ENCODE data around the gene ATP11B. TPM values are rescaled to one million over a fixed set of nuclear protein-coding genes. Genes with fewer than 3 reads are reported as not detected.

ATP11B gene
- total and polyA plus RNA-seq, 9 of the 15 experiments (the other 6 are each of a cell fraction or from before 2014, with no cell fraction given): 11.9 to 68.7 (median 41.8) TPM

- Histone ChIP-seq H3K4me2 (ENCODE audit: insufficient read depth, low read length) (no peak overlapping the region), H3K4me1 (replicated peaks in 1 of 2; ENCODE audit: control insufficient read depth in 2 of 2, insufficient read depth in 2 of 2, low read length in 2 of 2) (peaks cover 9 to 33% of the 10 kb centered on the region in 2 experiments), H3K27me3 (ENCODE audit: control insufficient read depth in 2 of 2, insufficient read depth in 2 of 2, low read length in 2 of 2) (no peaks in the 10 kb centered on the region), H3K9me3 (replicated peaks; ENCODE audit: control insufficient read depth, insufficient read depth, low read depth, low read length) (no peaks in the 10 kb centered on the region), H3K27ac (ENCODE audit: extremely low read depth, low read depth, low read length) (no peak overlapping the region), H4K20me1 (replicated peaks; ENCODE audit: control insufficient read depth, insufficient read depth, low read length) (0 out of 2 replicates have a peak, but pooled peaks cover 3% of the 10 kb centered on the region), H3K4me3 (no peak overlapping the region), H3K9ac (ENCODE audit: insufficient read depth in 1 of 2, low read depth in 2 of 2, low read length in 2 of 2) (no peak overlapping the region), H3K36me3 (ENCODE audit: control insufficient read depth, insufficient read depth, low read length) (peaks cover 23% of the 10 kb centered on the region), H2AFZ (ENCODE audit: low read depth, low read length) (no peak overlapping the region), H3K79me2 (ENCODE audit: control insufficient read depth, insufficient read depth, low read length) (peaks cover 84% of the 10 kb centered on the region), H3K9me1 (ENCODE audit: control insufficient read depth, insufficient read depth, low read length) (peaks cover 5% of the 10 kb centered on the region)
- WGBS (ENCODE audit: insufficient coverage, low coverage, missing lambda C conversion rate): 70% methylated on average over 6 of the region's 6 CpGs
- ChIA-PET CTCF (ENCODE audit: low intra/inter-chr PET ratio) (no interaction called here), POLR2A (no interaction called here)
- DNase-seq (ENCODE audit: extremely low read depth in 1 of 4, low spot score in 3 of 4) (no peak), ATAC-seq (no peak), FAIRE-seq (no peak)
- TF ChIP-seq, protein P1, sequence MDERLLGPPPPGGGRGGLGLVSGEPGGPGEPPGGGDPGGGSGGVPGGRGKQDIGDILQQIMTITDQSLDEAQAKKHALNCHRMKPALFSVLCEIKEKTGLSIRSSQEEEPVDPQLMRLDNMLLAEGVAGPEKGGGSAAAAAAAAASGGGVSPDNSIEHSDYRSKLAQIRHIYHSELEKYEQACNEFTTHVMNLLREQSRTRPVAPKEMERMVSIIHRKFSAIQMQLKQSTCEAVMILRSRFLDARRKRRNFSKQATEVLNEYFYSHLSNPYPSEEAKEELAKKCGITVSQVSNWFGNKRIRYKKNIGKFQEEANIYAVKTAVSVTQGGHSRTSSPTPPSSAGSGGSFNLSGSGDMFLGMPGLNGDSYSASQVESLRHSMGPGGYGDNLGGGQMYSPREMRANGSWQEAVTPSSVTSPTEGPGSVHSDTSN (CRISPR knock-in tag; IDR thresholded peaks at IDR 0.05; ENCODE audit: low read depth): no peak
- TF ChIP-seq, protein P1 (tag; conservative IDR thresholded peaks at IDR 0.05; ENCODE audit: low read depth): peak; percentile 66; the same call in 1 of the 2 replicates
- TF ChIP-seq HMG20B (CRISPR knock-in tag; IDR thresholded peaks at IDR 0.05): no peak
- peak; percentile 33 for TF ChIP-seq MEIS2 (IDR thresholded peaks at IDR 0.05; ENCODE audit: partially characterized antibody)
- peak; percentile 38; the same call in 1 of the 2 replicates for TF ChIP-seq MECOM (CRISPR knock-in tag; IDR thresholded peaks at IDR 0.05)
- no peak for TF ChIP-seq TAL1 (IDR thresholded peaks at IDR 0.05)
- no peak for TF ChIP-seq USF1 (CRISPR knock-in tag; IDR thresholded peaks at IDR 0.05)
- 0 out of 2 replicates have a peak, but pooled peaks have one; percentile 9 for TF ChIP-seq ARID1B (IDR thresholded peaks at IDR 0.05)
- no peak for TF ChIP-seq ZNF444 (CRISPR knock-in tag; IDR thresholded peaks at IDR 0.05)
- TF ChIP-seq CEBPB (tag; IDR thresholded peaks at IDR 0.05): peak; percentile 45
- in situ Hi-C loops (cut with MboI): no loop called here
- no TSS peak for BruUV-seq (replicated peaks)
- intact Hi-C loops (cut with micrococcal nuclease): no loop called here
These were observed 174.2 kb downstream of the ATP11B start for GRCh38 chr3:182967218-182968204.
